A673 (cell line): ENCODE measurements around the gene NAV2. TPM values are rescaled to one million over a fixed set of nuclear protein-coding genes. Genes with fewer than 3 reads are reported as not detected.

Source experiments
- BruUV-seq: library from RNA; stranded (reverse); fragments of 400-500 nt; replicated peaks from 2 replicates; lab custom pipeline; 2021; lab: Mats Ljungman, UMichigan
- CTCF ChIA-PET: fragments of 300-600 bp; sonication (Branson Sonifier 250); formaldehyde crosslinking; loops from one replicate; lab custom pipeline; 2022; ENCODE audit warnings: antibody characterized with exemption; lab: Charles Lee
- POLR2A ChIA-PET: fragments of 300-600 bp; sonication (Branson Sonifier 250); formaldehyde crosslinking; loops from one replicate; lab custom pipeline; 2022; ENCODE audit warnings: antibody characterized with exemption; ENCODE audit not compliant: low non-redundant PET; lab: Charles Lee
- DNase-seq: peaks from one replicate; pipeline ENCODE4 v3.0.0-alpha.2; 2015; ENCODE audit warnings: low spot score
- H3K27ac ChIP-seq: fragments of 200-600 bp; sonication (generic); 2 replicates; pipeline ENCODE4 v1.5.1; 2016; ENCODE audit warnings: mixed run types, low read depth, mild to moderate bottlenecking, mixed read lengths, antibody characterized with exemption, low read length; ENCODE audit not compliant: poor library complexity, severe bottlenecking
- H3K27me3 ChIP-seq: fragments of 200-600 bp; sonication (generic); replicated peaks from 2 replicates; pipeline ENCODE4 v1.6.1; 2017; ENCODE audit warnings: mixed run types, low read depth, mild to moderate bottlenecking, mixed read lengths, antibody characterized with exemption, low read length; ENCODE audit not compliant: insufficient read depth, poor library complexity
- H3K36me3 ChIP-seq: fragments of 200-600 bp; sonication (generic); 2 replicates; pipeline ENCODE4 v1.6.1; 2016; ENCODE audit warnings: mixed run types, mild to moderate bottlenecking, mixed read lengths, antibody characterized with exemption, low read length; ENCODE audit not compliant: insufficient read depth, poor library complexity, severe bottlenecking
- H3K4me1 ChIP-seq: fragments of 200-600 bp; sonication (generic); 2 replicates; pipeline ENCODE4 v1.6.1; 2017; ENCODE audit warnings: mixed run types, mild to moderate bottlenecking, mixed read lengths, antibody characterized with exemption, low read length; ENCODE audit not compliant: insufficient read depth, poor library complexity, severe bottlenecking
- H3K4me3 ChIP-seq: fragments of 200-600 bp; sonication (generic); 2 replicates; pipeline ENCODE4 v1.5.1; 2016; ENCODE audit warnings: low read depth, mixed run types, mild to moderate bottlenecking, mixed read lengths, low read length; ENCODE audit not compliant: poor library complexity, severe bottlenecking
- H3K9me3 ChIP-seq: fragments of 200-600 bp; sonication (generic); 2 replicates; pipeline ENCODE4 v1.6.1; 2016; ENCODE audit warnings: mixed run types, low read depth, mild to moderate bottlenecking, mixed read lengths, antibody characterized with exemption, low read length; ENCODE audit not compliant: poor library complexity, severe bottlenecking
- CTCF ChIP-seq: fragments of 300-800, 200-600 bp; sonication (generic); conservative IDR thresholded peaks from 2 replicates; pipeline ENCODE4 v1.5.1; 2017; ENCODE audit warnings: low read depth, mild to moderate bottlenecking, antibody characterized with exemption, low read length, moderate library complexity, mixed read lengths
- EZH2 ChIP-seq: fragments of 200-600 bp; sonication (generic); IDR thresholded peaks from 2 replicates; pipeline ENCODE4 v1.6.1; 2017; ENCODE audit warnings: borderline replicate concordance, low read depth, mild to moderate bottlenecking, mixed read lengths, antibody characterized with exemption, low read length; ENCODE audit not compliant: poor library complexity, severe bottlenecking
- intact Hi-C: fragments of 100-400 bp; cut with micrococcal nuclease; formaldehyde crosslinking; loops from one replicate; pipeline ENCODE4 v1.10.0; 2022; ENCODE audit not compliant: unreplicated experiment
- total RNA-seq: library from RNA; stranded (reverse); gene quantifications from 2 replicates; pipeline ENCODE4 v1.2.3, GENCODE V29; 2021

The NAV2 gene
- total RNA-seq, 1 experiment from 2014 or later, result not detected

GRCh38 chr11:19921976-19922688 lies 209.5 kb downstream of the NAV2 start:
- Histone ChIP-seq H3K4me3 (no peak overlapping the region), H3K9me3 (no peaks in the 10 kb centered on the region), H3K27ac (no peak overlapping the region), H3K27me3 (no peaks in the 10 kb centered on the region), H3K36me3 (no peaks in the 10 kb centered on the region), H3K4me1 (no peaks in the 10 kb centered on the region)
- ChIA-PET CTCF (no interaction called here), POLR2A (no interaction called here)
- no peak for TF ChIP-seq EZH2
- no peak for TF ChIP-seq CTCF
- intact Hi-C loops, result no loop called here
- no TSS peak for BruUV-seq
- DNase-seq, result no peak

DNA sequence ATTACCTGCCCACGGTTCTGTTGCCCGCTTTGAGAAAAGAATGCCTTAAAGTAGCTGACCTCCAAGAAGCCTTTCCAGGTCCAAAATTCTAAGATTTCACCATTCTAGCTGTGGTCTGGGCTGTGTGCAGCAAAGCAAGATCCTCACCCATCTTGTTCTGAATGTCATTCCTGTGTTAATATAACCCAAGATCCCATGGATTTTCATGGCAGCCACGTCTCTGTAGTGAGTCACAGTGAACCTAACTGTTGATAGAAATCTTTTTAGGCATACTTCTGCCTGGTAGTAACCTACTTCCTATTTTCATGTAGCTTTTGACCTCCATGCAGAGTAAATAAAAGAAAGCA lies 210.0 kb downstream of the NAV2 start:
- DNase-seq, result no peak
- Histone ChIP-seq H3K9me3 (no peaks in the 10 kb centered on the region), H3K27me3 (no peaks in the 10 kb centered on the region), H3K4me3 (no peak overlapping the region), H3K27ac (no peak overlapping the region), H3K36me3 (no peaks in the 10 kb centered on the region), H3K4me1 (no peaks in the 10 kb centered on the region)
- intact Hi-C loops, result no loop called here
- ChIA-PET CTCF (no interaction called here), POLR2A (no interaction called here)
- TF ChIP-seq CTCF (no peak), EZH2 (no peak)
- BruUV-seq, result no TSS peak

- intact Hi-C loops, result no loop called here
- CTCF ChIA-PET, result no interaction called here
- TF ChIP-seq EZH2, result no peak
- no peak for TF ChIP-seq CTCF
- Histone ChIP-seq H3K27me3 (no peaks in the 10 kb centered on the region), H3K36me3 (no peaks in the 10 kb centered on the region), H3K4me3 (no peak overlapping the region), H3K4me1 (no peaks in the 10 kb centered on the region), H3K27ac (no peak overlapping the region), H3K9me3 (no peaks in the 10 kb centered on the region)
- BruUV-seq, result no TSS peak
- POLR2A ChIA-PET, result no interaction called here
- no peak for DNase-seq
Observed at GRCh38 chr11:19923626-19924025, 211.0 kb downstream of the NAV2 start.
